Karpas-422 (cell line): ENCODE data around the gene EIF2A. TPM values are rescaled to one million over a fixed set of nuclear protein-coding genes. Genes with fewer than 3 reads are reported as not detected.
"Not testable (repeated sequence)": the region's sequence is repeated elsewhere in the genome, so short reads cannot be mapped to it uniquely, and the experiment has no call there.

Experiments
- DNase-seq: peaks from one replicate; pipeline ENCODE4 v3.0.0-alpha.2; 2015
- H2AFZ ChIP-seq: fragments of 200-600 bp; sonication (generic); 2 replicates; pipeline ENCODE4 v1.6.1; 2014; ENCODE audit warnings: antibody characterized with exemption, low read length, mixed read lengths
- H3K27ac ChIP-seq: fragments of 200-600 bp; sonication (generic); 2 replicates; pipeline ENCODE4 v1.5.1; 2014; ENCODE audit warnings: mild to moderate bottlenecking, low read length, moderate library complexity
- H3K27me3 ChIP-seq: fragments of 200-600 bp; sonication (generic); 2 replicates; pipeline ENCODE4 v1.6.1; 2014; ENCODE audit warnings: low read length, mixed read lengths
- H3K36me3 ChIP-seq: fragments of 200-600 bp; sonication (generic); 2 replicates; pipeline ENCODE4 v1.6.1; 2014; ENCODE audit warnings: low read length, mixed read lengths; ENCODE audit not compliant: insufficient read depth
- H3K4me1 ChIP-seq: fragments of 200-600 bp; sonication (generic); 2 replicates; pipeline ENCODE4 v1.6.1; 2014; ENCODE audit warnings: mild to moderate bottlenecking, low read length, mixed read lengths
- H3K4me2 ChIP-seq: fragments of 200-600 bp; sonication (generic); 2 replicates; pipeline ENCODE4 v1.6.1; 2014; ENCODE audit warnings: low read length, low read depth, mild to moderate bottlenecking; ENCODE audit not compliant: poor library complexity, severe bottlenecking
- H3K4me3 ChIP-seq: fragments of 200-600 bp; sonication (generic); 2 replicates; pipeline ENCODE4 v1.5.1; 2014; ENCODE audit warnings: mild to moderate bottlenecking, antibody characterized with exemption, low read length, mixed read lengths
- H3K79me2 ChIP-seq: fragments of 200-600 bp; sonication (generic); 2 replicates; pipeline ENCODE4 v1.6.1; 2014; ENCODE audit warnings: mild to moderate bottlenecking, low read length, mixed read lengths
- H3K9ac ChIP-seq: fragments of 200-600 bp; sonication (generic); 2 replicates; pipeline ENCODE4 v1.6.0; 2014; ENCODE audit warnings: low read length
- H3K9me2 ChIP-seq: fragments of 200-600 bp; sonication (generic), shearing (Covaris generic); replicated peaks from 2 replicates; pipeline ENCODE4 v1.6.0; 2014; ENCODE audit warnings: mild to moderate bottlenecking, low read length, moderate library complexity; ENCODE audit not compliant: insufficient read depth
- H3K9me3 ChIP-seq: fragments of 300-700, 200-600 bp; sonication (generic); 2 replicates; pipeline ENCODE4 v1.6.1; 2014; ENCODE audit warnings: low read length, mixed read lengths
- H4K20me1 ChIP-seq: fragments of 200-600 bp; sonication (generic); 2 replicates; pipeline ENCODE4 v1.6.1; 2014; ENCODE audit warnings: mild to moderate bottlenecking, antibody characterized with exemption, low read length, low read depth; ENCODE audit not compliant: insufficient read depth
- total RNA-seq: library from RNA; depleted of rRNA; stranded (reverse); fragments of >200 nt; shearing (Covaris generic); gene quantifications from 2 replicates; pipeline ENCODE4 v1.2.3, GENCODE V29; 2014; ENCODE audit warnings: low replicate concordance; rRNA removed

The EIF2A gene
- total RNA-seq, result 147 and 161 TPM in 2 replicates

DNA sequence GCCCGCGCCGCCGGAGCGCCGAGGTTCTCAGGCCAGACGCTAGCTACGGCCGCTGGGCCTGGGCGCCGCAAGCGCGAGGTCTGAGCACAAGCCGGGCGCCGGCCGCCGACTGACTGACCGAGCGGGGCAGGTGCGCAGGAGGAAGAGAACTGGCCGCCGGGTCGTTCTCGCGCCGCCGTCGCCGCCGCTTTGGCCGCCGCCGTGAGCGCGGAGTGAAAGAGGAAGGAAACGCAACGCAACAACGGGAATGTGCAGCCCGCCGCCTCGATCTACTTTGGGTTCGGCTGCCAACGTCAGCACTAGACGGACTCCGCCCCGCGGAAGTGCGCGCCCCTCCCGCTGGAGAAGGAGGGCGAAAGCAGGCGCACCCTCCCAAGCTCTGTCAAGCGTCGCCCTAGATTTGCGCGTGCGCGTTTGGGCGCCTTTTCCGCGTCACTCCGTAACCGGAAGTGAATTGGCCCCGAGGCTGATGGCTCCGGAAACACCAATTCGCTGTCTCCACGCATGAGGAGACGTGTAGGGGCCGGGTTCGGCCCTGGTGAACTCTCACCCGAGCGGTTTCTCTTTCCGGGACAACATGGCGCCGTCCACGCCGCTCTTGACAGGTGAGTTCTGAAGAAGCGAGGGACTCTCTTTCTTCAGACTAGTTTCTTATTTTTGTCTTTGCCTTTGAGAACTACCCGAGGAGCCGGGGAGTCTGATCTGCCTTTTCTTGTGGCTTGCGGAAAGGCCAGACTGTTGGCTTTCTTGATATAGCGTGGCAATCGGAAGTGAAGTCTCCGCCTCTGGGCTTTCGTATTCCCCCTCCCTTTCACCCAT, at the start of gene EIF2A, which contains the start of gene SERP1:
Gene EIF2A, plus strand, starts transcription at position 562 of the 819 bp plus-strand sequence. Its CDS starts 16 bp downstream, at position 578.
Gene SERP1, minus strand, starts transcription at position 271 of the 819 bp plus-strand sequence. CDS start 361 bp downstream, outside the sequence.
- peak within 1 kb of the TSS; percentile 93 for H3K4me3 ChIP-seq
- DNase-seq, result peak; percentile 100
- H3K9me3 ChIP-seq, result no peaks in the 10 kb centered on the region
- H3K27me3 ChIP-seq, result no peaks in the 10 kb centered on the region
- H3K4me1 ChIP-seq, result peaks cover 32% of the 10 kb centered on the region
- H3K27ac ChIP-seq, result peak within 1 kb of the TSS; percentile 75
- H3K36me3 ChIP-seq, result peaks cover 30% of the 10 kb centered on the region
- H3K4me2 ChIP-seq, result peak within 1 kb of the TSS; percentile 96
- peaks cover 25% of the 10 kb centered on the region for H4K20me1 ChIP-seq
- H3K9me2 ChIP-seq, result no peaks in the 10 kb centered on the region
- H3K79me2 ChIP-seq, result peaks cover 70% of the 10 kb centered on the region
- H2AFZ ChIP-seq, result peak within 1 kb of the TSS; percentile 44; the same call in 1 of the 2 replicates
- H3K9ac ChIP-seq, result peak within 1 kb of the TSS; percentile 93

DNA sequence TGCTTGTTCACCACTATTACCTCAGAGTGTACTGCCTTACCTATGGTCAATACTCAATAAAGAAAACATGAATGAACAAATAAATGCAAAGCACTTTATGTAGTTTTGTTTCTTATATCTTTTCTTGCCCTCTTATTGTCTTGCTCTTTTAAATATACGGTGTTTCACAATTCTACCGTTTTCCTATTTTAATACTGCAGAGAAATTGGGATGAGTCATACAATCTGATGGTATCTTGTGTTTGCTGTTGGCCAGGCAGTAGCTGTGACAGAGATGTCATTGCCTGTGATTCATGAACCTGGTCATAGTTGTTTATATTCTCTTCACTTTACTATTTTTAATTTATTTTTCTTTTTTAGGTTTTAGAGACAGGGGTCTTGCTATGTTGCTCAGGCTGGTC, 48.6 kb upstream of the EIF2A start:
- Histone ChIP-seq H3K9me3 (no peaks in the 10 kb centered on the region; the same call in 1 of the 2 replicates), H3K4me2 (no peak overlapping the region), H3K27me3 (no peaks in the 10 kb centered on the region), H3K36me3 (no peaks in the 10 kb centered on the region), H4K20me1 (no peaks in the 10 kb centered on the region), H2AFZ (no peak overlapping the region), H3K4me3 (no peak overlapping the region), H3K79me2 (no peaks in the 10 kb centered on the region), H3K9ac (no peak overlapping the region), H3K27ac (no peak overlapping the region), H3K9me2 (no peaks in the 10 kb centered on the region), H3K4me1 (peaks cover 13% of the 10 kb centered on the region)
- DNase-seq, result no peak

- H3K4me1 ChIP-seq, result peaks cover 11% of the 10 kb centered on the region
- not testable (repeated sequence) for H3K79me2 ChIP-seq, H3K9ac ChIP-seq, H3K9me2 ChIP-seq, H4K20me1 ChIP-seq, H3K36me3 ChIP-seq, H3K4me2 ChIP-seq, H3K27ac ChIP-seq, H3K4me3 ChIP-seq, H3K9me3 ChIP-seq, H3K27me3 ChIP-seq, H2AFZ ChIP-seq, DNase-seq
Measured at GRCh38 chr3:150500960-150501359, 45.6 kb upstream of the EIF2A start.

DNA sequence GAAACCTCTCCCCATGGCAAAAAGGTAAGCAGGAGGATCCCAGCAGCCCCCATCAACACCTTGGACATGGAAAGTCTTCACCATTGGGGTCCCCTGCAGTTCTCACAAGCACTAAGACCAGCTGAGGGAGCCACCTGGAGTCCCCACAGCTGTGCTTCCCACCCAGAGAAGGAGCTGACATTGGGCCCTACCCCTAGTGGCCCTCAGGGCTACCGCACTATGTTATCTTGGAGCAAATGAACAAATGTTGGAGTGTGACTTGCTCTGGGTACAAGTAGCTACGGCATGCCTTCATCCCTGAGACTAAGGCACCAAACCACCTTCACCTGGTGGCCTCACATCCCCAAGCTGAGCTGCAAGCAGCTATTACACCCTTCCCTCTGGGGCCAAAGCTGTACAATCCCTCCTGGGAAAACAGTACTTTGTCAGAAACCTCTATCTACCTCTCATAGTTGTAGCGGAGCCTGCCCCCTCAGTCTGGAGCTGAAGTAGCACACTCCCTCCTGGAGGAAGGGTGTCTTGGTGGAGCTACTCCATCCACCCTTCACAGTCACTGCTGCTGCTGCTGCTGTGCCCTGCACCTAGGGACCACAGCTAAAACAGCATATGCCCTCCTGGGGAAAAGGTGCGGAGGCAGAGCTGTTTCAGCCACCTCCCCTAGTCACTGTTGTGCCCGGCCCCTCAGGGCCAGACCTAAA, 43.0 kb upstream of the EIF2A start:
- Histone ChIP-seq H3K4me2 (no peak overlapping the region), H3K9me2 (no peaks in the 10 kb centered on the region), H3K27me3 (no peaks in the 10 kb centered on the region), H4K20me1 (no peaks in the 10 kb centered on the region), H3K36me3 (no peaks in the 10 kb centered on the region), H3K9me3 (no peaks in the 10 kb centered on the region; the same call in 1 of the 2 replicates), H2AFZ (no peak overlapping the region), H3K4me3 (no peak overlapping the region), H3K9ac (no peak overlapping the region), H3K4me1 (peaks cover 10% of the 10 kb centered on the region), H3K27ac (no peak overlapping the region), H3K79me2 (no peaks in the 10 kb centered on the region)
- DNase-seq, result peak; percentile 46

- DNase-seq, result no peak
- Histone ChIP-seq H3K36me3 (no peaks in the 10 kb centered on the region), H3K27me3 (no peaks in the 10 kb centered on the region), H3K9me2 (no peaks in the 10 kb centered on the region), H3K9me3 (no peaks in the 10 kb centered on the region; the same call in 1 of the 2 replicates), H3K4me2 (no peak overlapping the region), H4K20me1 (no peaks in the 10 kb centered on the region), H3K27ac (no peak overlapping the region), H3K4me1 (peaks cover under 1% of the 10 kb centered on the region), H3K79me2 (no peaks in the 10 kb centered on the region), H3K4me3 (no peak overlapping the region), H3K9ac (no peak overlapping the region), H2AFZ (no peak overlapping the region)
Measured at GRCh38 chr3:150504483-150504882, 42.1 kb upstream of the EIF2A start.

DNA sequence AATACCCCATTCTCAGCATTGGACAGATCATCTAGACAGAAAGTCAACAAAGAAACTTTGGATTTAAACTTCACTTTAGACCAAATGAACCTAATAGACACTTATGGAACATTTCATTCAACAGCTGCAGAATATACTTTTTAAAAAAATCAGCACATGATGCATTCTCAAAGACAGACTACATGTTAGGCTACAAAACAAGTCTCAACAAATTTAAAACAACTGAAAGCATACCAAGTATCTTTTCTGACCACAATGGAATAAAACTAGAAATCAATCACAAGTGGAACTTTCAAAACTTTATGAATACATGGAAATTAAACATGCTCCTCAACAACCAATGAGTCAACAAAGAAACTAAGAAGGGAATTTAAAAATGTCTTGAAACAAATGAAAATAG, 38.2 kb upstream of the EIF2A start:
- Histone ChIP-seq H3K79me2 (no peaks in the 10 kb centered on the region), H3K4me2 (no peak overlapping the region), H2AFZ (no peak overlapping the region), H4K20me1 (no peaks in the 10 kb centered on the region), H3K4me3 (no peak overlapping the region), H3K27me3 (no peaks in the 10 kb centered on the region), H3K27ac (no peak overlapping the region), H3K9me3 (no peaks in the 10 kb centered on the region), H3K4me1 (no peaks in the 10 kb centered on the region), H3K9ac (no peak overlapping the region), H3K9me2 (no peaks in the 10 kb centered on the region), H3K36me3 (no peaks in the 10 kb centered on the region)
- no peak for DNase-seq

DNA sequence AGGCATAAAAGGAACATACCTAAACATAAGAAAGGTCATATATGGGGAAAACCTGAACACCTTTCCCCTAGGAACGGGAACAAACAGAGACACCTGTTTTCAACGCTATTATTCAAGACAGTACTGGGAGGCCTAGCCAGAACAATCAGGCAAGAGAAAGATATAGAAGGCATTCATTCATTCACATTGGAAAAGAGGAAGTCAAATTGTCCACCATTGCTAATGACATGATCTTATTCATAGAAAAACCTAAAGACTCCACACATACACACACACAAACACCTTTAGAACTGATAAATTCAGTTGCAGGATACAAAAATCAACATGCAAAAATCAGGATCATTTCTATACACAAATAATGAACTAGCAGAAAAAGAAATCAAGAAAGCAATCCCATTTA, 36.8 kb upstream of the EIF2A start:
- Histone ChIP-seq H3K27me3 (no peaks in the 10 kb centered on the region), H3K4me1 (no peaks in the 10 kb centered on the region), H4K20me1 (no peaks in the 10 kb centered on the region), H3K9ac (no peak overlapping the region), H3K9me3 (no peaks in the 10 kb centered on the region), H2AFZ (no peak overlapping the region), H3K36me3 (no peaks in the 10 kb centered on the region), H3K4me3 (no peak overlapping the region), H3K27ac (no peak overlapping the region), H3K9me2 (no peaks in the 10 kb centered on the region), H3K4me2 (no peak overlapping the region), H3K79me2 (no peaks in the 10 kb centered on the region)
- no peak for DNase-seq

DNA sequence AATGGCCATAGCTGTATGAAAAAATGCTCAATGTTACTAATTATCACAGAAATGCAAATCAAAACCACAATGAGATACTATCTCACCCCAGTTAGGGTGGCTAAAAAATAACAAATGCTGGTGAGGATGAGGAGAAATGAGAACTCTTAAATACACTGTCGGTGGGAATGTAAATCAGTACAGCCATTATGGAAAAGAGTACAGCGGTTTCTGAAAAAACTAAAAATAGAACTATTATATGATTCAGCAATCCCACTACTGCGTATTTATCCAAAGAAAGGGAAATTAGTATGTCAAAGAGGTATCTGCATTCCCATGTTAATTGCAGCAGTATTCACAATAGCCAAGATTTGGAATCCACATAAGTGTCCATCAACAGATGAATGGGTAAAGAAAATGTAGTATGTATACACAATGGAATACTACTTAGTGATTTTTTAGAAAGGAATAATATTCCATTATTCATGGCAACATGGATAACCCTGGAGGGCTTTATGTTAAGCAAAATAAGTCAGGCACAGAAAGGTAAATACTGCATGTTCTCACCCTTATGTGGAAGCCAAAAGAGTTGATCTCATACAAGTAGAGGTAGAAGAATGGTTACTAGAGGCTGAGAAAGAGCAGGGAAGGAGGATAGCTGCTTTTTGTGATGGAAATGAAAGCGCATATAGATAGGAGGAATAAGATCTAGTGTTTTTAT, 35.3 kb upstream of the EIF2A start:
- H2AFZ ChIP-seq, result no peak overlapping the region
- no peaks in the 10 kb centered on the region for H4K20me1 ChIP-seq
- H3K4me1 ChIP-seq, result no peaks in the 10 kb centered on the region
- H3K79me2 ChIP-seq, result no peaks in the 10 kb centered on the region
- H3K4me3 ChIP-seq, result no peak overlapping the region
- H3K9ac ChIP-seq, result no peak overlapping the region
- H3K27me3 ChIP-seq, result no peaks in the 10 kb centered on the region
- H3K27ac ChIP-seq, result no peak overlapping the region
- no peaks in the 10 kb centered on the region for H3K9me3 ChIP-seq
- H3K36me3 ChIP-seq, result no peaks in the 10 kb centered on the region
- no peak overlapping the region for H3K4me2 ChIP-seq
- DNase-seq, result no peak
- no peaks in the 10 kb centered on the region for H3K9me2 ChIP-seq
